ENCODE data around the gene NGF.

The NGF gene

GRCh38 chr1:115348636-115349035 lies 10.6 kb upstream of the NGF start:
- ATAC-seq (no peak), DNase-seq (no peak)
- Mint-ChIP-seq H3K27ac (no peak overlapping the region), H3K9me3 (no peaks in the 10 kb centered on the region), H3K4me1 (no peaks in the 10 kb centered on the region), H3K27me3 (peaks cover 22% of the 10 kb centered on the region), H3K4me3 (no peak overlapping the region)

DNA sequence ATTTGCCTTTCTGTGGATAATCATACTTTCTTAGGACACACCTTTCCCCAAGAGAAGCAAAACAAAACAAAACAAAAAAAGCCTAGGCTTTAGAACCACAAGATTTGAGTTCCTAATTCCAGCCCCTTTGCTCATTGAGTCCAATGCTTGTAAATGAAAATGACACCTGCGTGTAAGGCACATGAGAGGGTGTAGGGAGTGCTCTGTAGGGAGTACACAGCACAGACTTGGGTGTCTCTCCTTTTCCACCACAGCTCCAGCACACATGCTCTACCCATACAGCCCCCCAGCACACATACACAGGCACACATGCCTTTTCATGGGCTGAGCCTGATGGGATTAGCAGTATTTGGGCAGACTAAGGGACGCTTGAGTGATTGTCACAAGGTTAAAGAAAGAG lies 9.2 kb upstream of the NGF start:
- H3K9me3 Mint-ChIP-seq, result no peaks in the 10 kb centered on the region
- DNase-seq (no peak), ATAC-seq (no peak)
- H3K4me1 Mint-ChIP-seq, result no peaks in the 10 kb centered on the region
- peaks cover 23% of the 10 kb centered on the region for H3K27me3 Mint-ChIP-seq
- H3K27ac Mint-ChIP-seq, result no peak overlapping the region
- no peak overlapping the region for H3K4me3 Mint-ChIP-seq

DNA sequence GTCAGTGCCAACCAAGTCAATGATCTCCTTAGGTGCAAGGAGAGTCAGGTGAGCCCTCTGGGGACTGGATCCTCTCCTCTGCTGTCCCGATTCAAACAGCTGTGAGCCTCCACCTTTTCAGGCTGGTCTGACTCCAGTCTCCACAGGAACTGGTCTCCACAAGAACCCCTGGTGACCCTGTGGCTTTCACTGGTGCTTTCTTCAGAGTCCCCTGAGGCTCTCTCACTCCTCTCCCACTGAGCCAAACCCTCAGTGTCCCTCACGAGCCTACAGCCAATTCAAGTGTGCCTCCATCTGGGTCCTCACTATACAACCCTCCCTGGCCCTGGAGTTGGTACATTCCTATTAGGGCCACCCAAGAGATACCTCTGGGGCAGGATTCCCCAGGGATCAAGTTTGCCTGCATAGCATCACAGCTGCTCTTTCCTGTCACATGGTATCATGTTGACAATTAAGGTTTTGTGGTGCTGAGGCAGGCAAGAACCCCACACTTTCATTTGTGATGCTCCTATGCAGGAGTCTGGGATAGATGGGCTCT lies 5.2 kb upstream of the NGF start:
- H3K4me1 Mint-ChIP-seq, result no peaks in the 10 kb centered on the region
- H3K27ac Mint-ChIP-seq, result peak overlapping the region in 1 of 2 donors; percentile 58
- H3K9me3 Mint-ChIP-seq, result no peaks in the 10 kb centered on the region

DNA sequence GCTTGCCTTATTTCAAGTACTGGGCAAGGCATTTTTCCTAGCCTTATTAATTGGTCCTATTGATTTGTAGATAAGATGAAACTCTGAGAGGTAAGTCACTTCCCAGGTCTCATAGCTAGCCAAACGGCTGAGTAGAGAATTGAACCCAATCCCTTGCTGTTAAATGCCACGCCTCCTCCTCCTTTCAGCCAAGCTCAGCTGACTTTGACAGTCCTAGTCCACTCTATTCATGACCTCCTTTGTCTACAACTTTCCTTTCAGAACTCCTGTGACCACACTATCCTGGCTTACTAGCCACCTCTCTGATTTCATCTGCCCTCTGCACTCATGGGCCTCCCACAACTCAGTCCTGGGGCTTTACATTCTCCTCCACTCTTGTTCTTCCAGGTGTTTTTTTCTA lies 3.9 kb upstream of the NGF start:
- Mint-ChIP-seq H3K4me3 (no peak overlapping the region), H3K27me3 (peaks cover 63% of the 10 kb centered on the region), H3K27ac (no peak overlapping the region), H3K9me3 (no peaks in the 10 kb centered on the region), H3K4me1 (no peaks in the 10 kb centered on the region)
- DNase-seq (no peak), ATAC-seq (no peak)

More for the DNA sequence above, 5.2 kb upstream of the NGF start:
- DNase-seq (no peak), ATAC-seq (no peak)
- H3K4me3 Mint-ChIP-seq, result no peak overlapping the region
- H3K27me3 Mint-ChIP-seq, result peaks cover 49% of the 10 kb centered on the region

- Mint-ChIP-seq H3K9me3 (no peaks in the 10 kb centered on the region), H3K27ac (no peak overlapping the region), H3K4me1 (no peaks in the 10 kb centered on the region), H3K27me3 (peaks cover 73% of the 10 kb centered on the region), H3K4me3 (no peak overlapping the region)
- DNase-seq (no peak), ATAC-seq (no peak)
These were observed 2.8 kb upstream of the NGF start for GRCh38 chr1:115340879-115341278.

- Mint-ChIP-seq H3K27me3 (peaks cover 84% of the 10 kb centered on the region), H3K9me3 (no peaks in the 10 kb centered on the region), H3K4me3 (no peak overlapping the region), H3K4me1 (no peaks in the 10 kb centered on the region), H3K27ac (no peak overlapping the region)
- ATAC-seq, result no peak
- no peak for DNase-seq
These were observed 390 bp upstream of the NGF start for GRCh38 chr1:115338457-115338820.

DNA sequence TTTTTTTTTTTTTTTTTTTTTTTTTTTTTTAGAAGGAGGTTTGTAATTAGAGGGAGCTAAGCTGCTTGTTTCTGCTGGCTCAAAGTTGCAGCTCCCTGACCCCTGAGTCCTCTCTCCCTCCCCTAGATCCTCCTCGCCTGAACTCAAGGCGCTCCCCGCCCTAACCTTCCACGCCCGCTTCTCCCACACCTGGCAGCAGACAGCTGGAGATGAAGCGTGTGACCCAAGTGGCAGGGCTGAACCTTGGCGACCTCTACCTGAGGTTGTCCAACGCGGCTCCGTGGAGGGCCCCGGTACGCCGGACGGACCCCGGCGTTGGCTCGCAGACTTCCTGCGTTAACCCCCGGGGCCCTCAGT lies 795 bp downstream of the NGF start:
- no peaks in the 10 kb centered on the region for H3K4me1 Mint-ChIP-seq
- H3K4me3 Mint-ChIP-seq, result no peak overlapping the region
- DNase-seq (no peak), ATAC-seq (no peak)
- peaks cover 80% of the 10 kb centered on the region for H3K27me3 Mint-ChIP-seq
- H3K9me3 Mint-ChIP-seq, result no peaks in the 10 kb centered on the region
- no peak overlapping the region for H3K27ac Mint-ChIP-seq

DNA sequence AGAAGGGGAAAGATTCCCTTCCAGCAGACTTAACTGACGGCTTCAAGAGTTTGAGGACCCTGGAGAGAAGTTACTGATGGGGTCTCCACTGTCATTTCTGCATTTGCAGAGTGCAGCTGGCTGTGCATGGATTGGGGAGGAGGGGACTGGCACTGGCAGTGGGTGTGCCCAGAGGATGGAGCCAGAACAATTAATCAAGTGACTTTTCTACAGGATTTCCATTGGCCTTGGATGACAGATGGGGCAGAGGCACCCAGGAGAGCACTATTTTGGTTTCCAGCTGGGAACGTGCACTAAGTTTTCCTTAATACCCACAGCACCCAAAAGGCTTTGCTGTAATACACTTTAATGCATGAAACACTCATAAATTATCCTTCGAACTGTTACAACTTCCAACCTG lies 1.3 kb downstream of the NGF start:
- DNase-seq, result no peak
- Mint-ChIP-seq H3K27me3 (peaks cover 75% of the 10 kb centered on the region), H3K4me3 (no peak overlapping the region)

GRCh38 chr1:115332813-115333608 lies 5.0 kb downstream of the NGF start:
- Mint-ChIP-seq H3K4me1 (no peaks in the 10 kb centered on the region), H3K27ac (peak overlapping the region in 1 of 2 donors; percentile 28), H3K27me3 (peaks cover 42% of the 10 kb centered on the region), H3K9me3 (no peaks in the 10 kb centered on the region), H3K4me3 (no peak overlapping the region)
- ATAC-seq (peak; percentile 50), DNase-seq (no peak)

More for the DNA sequence above, 1.3 kb downstream of the NGF start:
- no peak overlapping the region for H3K27ac Mint-ChIP-seq
- no peak for ATAC-seq
- no peaks in the 10 kb centered on the region for H3K4me1 Mint-ChIP-seq
- no peaks in the 10 kb centered on the region for H3K9me3 Mint-ChIP-seq

- H3K4me3 Mint-ChIP-seq, result no peak overlapping the region
- H3K27me3 Mint-ChIP-seq, result peaks cover 36% of the 10 kb centered on the region
- H3K4me1 Mint-ChIP-seq, result no peaks in the 10 kb centered on the region
- DNase-seq (no peak), ATAC-seq (no peak)
- no peaks in the 10 kb centered on the region for H3K9me3 Mint-ChIP-seq
- no peak overlapping the region for H3K27ac Mint-ChIP-seq
These were observed 6.3 kb downstream of the NGF start for GRCh38 chr1:115331558-115332331.

DNA sequence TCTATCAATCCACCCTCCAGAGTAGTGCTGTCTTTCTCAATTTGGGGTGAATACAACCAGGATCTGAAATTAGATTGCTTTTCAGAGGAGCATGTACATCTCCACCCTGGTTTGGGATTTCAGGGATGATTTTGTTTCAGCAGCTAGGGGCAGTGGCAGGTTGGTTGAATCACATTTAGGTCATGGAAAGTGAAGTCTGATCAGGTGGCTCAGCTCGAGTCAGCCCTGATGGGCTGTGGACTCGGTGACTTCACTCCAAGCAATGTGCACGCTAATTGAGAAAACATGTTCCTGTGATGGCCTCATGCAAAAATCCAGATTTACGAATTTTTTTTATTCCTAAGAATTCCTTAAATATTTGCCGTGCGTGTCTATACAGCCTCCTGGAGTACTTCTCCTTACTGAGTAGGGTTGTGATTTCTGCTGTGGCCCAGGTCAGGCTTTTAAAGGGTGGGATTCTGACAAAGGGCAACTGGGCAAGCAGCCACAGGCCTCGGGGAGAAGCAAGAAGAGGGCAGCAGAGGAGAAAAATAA lies 7.5 kb downstream of the NGF start:
- no peak for DNase-seq
- Mint-ChIP-seq H3K27me3 (peaks cover 31% of the 10 kb centered on the region), H3K27ac (no peak overlapping the region), H3K4me1 (no peaks in the 10 kb centered on the region), H3K4me3 (no peak overlapping the region), H3K9me3 (no peaks in the 10 kb centered on the region)
- no peak for ATAC-seq

GRCh38 chr1:115329965-115330364 lies 8.1 kb downstream of the NGF start:
- H3K9me3 Mint-ChIP-seq, result no peaks in the 10 kb centered on the region
- ATAC-seq (no peak), DNase-seq (no peak)
- peaks cover 32% of the 10 kb centered on the region for H3K27me3 Mint-ChIP-seq
- no peaks in the 10 kb centered on the region for H3K4me1 Mint-ChIP-seq
- no peak overlapping the region for H3K4me3 Mint-ChIP-seq
- no peak overlapping the region for H3K27ac Mint-ChIP-seq

GRCh38 chr1:115327270-115327669 lies 10.8 kb downstream of the NGF start:
- Mint-ChIP-seq H3K27me3 (peaks cover 35% of the 10 kb centered on the region), H3K9me3 (no peaks in the 10 kb centered on the region), H3K27ac (no peak overlapping the region), H3K4me1 (no peaks in the 10 kb centered on the region), H3K4me3 (no peak overlapping the region)
- ATAC-seq, result no peak
- no peak for DNase-seq

DNA sequence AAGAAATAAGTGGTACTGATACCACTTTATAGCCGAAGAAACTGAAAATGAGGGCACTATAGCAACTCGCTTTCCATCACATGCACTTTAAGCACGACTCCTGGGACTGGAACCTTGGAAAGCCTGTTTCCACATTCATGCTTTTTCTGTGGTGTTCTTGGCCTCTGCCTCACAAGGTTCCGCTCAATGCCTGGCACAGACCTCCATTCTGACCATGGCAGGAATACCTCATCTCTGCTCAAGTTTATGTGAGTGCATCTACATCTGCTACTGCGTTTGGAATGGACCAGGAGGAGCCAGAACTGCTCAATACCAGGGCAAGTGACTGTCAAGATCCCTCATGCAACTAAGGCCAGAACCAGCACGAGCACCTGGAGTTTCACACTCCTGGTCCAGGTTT lies 11.6 kb downstream of the NGF start:
- Mint-ChIP-seq H3K27ac (no peak overlapping the region), H3K4me3 (no peak overlapping the region), H3K9me3 (no peaks in the 10 kb centered on the region), H3K4me1 (no peaks in the 10 kb centered on the region), H3K27me3 (peaks cover 35% of the 10 kb centered on the region)
- ATAC-seq (no peak), DNase-seq (no peak)

- no peaks in the 10 kb centered on the region for H3K9me3 Mint-ChIP-seq
- no peak overlapping the region for H3K27ac Mint-ChIP-seq
- H3K4me1 Mint-ChIP-seq, result no peaks in the 10 kb centered on the region
- H3K4me3 Mint-ChIP-seq, result no peak overlapping the region
- ATAC-seq (no peak), DNase-seq (no peak)
- H3K27me3 Mint-ChIP-seq, result peaks cover 35% of the 10 kb centered on the region
These were observed 12.2 kb downstream of the NGF start for GRCh38 chr1:115325874-115326273.
